Measurements from ENCODE around the gene CUX1. TPM values are rescaled to one million over a fixed set of nuclear protein-coding genes. Genes with fewer than 3 reads are reported as not detected.
"Not testable (repeated sequence)": the region's sequence is repeated elsewhere in the genome, so short reads cannot be mapped to it uniquely, and the experiment has no call there.

Gene CUX1
- total RNA-seq, 1 donor from 2014 or later, result 18.3 TPM

DNA sequence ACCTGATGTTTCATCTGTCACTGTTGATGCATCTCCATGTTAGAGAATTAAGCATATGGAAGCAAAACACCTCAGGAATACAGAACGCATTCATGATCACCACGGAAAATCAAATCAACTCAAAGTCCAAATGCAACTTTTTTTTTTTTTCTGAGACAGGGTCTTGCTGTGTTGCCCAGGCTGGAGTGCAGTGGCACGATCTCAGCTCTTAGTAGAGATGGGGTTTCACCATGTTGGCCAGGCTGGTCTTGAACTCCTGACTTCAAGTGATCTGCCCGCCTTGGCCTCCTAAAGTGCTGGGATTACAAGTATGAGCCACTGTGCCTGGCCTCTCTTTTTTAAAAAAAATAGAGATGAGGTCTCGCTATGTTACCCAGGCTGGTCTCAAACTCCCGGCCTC, 50.3 kb downstream of the CUX1 start:
- not testable (repeated sequence) for H3K9ac ChIP-seq (ENCODE audit: low read depth in 1 of 3, low read length in 3 of 3); H3K9me3 ChIP-seq (ENCODE audit: control insufficient read depth in 3 of 3, low read length in 3 of 3); H3K36me3 ChIP-seq (ENCODE audit: control insufficient read depth in 3 of 3, insufficient read depth in 3 of 3, low read length in 3 of 3); H3K27ac ChIP-seq (ENCODE audit: low read depth, low read length); H3K4me3 ChIP-seq (ENCODE audit: low read length in 3 of 3); H3K27me3 ChIP-seq (ENCODE audit: control insufficient read depth in 3 of 3, insufficient read depth in 3 of 3, low read length in 3 of 3)
- peaks cover 29 to 46% (median 44%) of the 10 kb centered on the region in 3 donors for H3K4me1 ChIP-seq (ENCODE audit: control insufficient read depth in 3 of 3, insufficient read depth in 3 of 3, low read length in 3 of 3)

DNA sequence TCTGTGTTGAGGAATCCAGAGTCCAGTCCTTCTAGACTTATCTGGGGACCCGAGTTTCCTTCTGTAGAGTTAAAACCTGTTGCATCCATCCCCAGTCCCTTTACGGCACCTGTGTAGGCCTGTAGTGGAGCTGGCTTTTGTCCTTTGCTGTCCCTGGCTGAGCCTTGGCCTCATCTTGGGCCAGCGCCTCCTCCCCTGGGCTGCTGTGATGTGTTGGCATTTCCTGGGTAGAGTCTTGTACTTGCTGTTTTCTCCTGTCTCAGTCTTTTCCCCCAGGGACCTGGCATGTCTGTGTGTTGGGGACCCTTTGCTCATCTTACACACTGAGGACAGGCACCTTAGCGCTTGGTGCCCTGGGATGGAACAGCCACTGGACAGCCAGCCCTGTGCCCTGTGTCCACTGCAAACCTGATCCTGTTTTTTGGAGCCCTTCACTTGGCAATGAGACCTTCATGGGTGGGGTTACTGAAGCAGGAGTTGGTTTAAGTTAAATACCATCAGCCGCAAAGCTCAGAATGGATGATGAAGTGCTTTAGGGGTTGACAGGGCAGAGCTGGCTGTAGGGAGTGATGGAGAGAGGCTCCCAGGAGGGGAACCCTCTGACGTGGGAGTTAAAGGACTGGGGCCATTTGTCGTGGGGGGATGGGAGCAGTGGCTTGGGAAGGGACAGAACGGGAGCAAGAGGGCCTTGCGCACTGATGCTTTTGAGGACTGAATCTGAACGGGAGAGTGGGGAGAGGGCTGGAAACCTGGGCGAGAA, 50.9 kb downstream of the CUX1 start:
- H3K36me3 ChIP-seq (ENCODE audit: control insufficient read depth in 3 of 3, insufficient read depth in 3 of 3, low read length in 3 of 3), result no peaks in the 10 kb centered on the region
- peaks cover 27 to 46% (median 44%) of the 10 kb centered on the region in 3 donors for H3K4me1 ChIP-seq (ENCODE audit: control insufficient read depth in 3 of 3, insufficient read depth in 3 of 3, low read length in 3 of 3)
- peak overlapping the region in 1 of 3 donors; percentile 1 for H3K9ac ChIP-seq (ENCODE audit: low read depth in 1 of 3, low read length in 3 of 3)
- no peak overlapping the region for H3K4me3 ChIP-seq (ENCODE audit: low read length in 3 of 3)
- H3K27me3 ChIP-seq (ENCODE audit: control insufficient read depth in 3 of 3, insufficient read depth in 3 of 3, low read length in 3 of 3), result no peaks in the 10 kb centered on the region
- H3K9me3 ChIP-seq (ENCODE audit: control insufficient read depth in 3 of 3, low read length in 3 of 3), result no peaks in the 10 kb centered on the region
- H3K27ac ChIP-seq (ENCODE audit: low read depth, low read length), result no peak overlapping the region

DNA sequence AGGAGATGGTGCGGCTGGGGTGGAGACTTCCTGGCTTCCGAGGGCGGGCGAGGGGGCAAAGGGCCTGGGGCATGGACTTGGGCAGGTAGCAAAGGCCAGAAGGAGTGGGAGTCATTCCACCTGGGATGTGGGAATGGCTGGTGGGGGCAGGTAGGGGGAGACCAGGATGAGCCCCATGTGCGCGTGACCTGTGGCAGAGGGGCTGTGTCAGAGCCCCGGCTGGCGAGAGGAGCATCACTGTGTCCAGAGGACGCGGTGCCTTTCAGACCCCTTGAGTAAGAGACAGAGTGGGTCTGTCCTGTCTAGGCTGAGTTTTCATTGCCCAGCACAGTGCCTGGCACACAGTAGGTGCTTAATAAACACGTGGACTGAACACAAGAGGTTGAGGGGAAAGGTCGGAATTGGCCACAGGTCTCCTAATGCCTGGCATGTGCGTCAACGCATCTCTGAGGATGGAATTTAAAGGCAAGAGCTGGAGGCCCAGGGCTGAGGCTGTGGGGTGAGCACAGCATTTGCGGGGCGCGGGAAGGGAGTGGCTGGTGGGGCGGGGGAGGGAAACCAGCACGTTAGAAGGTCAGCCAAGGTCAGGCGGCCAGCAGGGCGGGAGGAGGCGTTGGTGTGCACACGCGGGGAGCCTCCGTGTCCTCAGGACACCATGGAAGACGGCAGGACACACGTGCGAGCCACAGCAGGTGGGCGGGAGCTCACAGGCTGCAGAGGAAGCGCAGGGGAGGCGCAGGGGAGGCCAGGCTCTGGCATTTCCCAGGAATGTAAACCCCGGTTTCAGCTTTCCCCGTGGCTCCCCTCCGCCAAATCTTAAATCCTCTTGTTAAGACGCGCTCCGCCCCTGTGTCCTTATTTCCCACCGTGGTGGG, 51.8 kb downstream of the CUX1 start:
- Histone ChIP-seq H3K27ac (ENCODE audit: low read depth, low read length) (no peak overlapping the region), H3K27me3 (ENCODE audit: control insufficient read depth in 3 of 3, insufficient read depth in 3 of 3, low read length in 3 of 3) (no peaks in the 10 kb centered on the region), H3K4me3 (ENCODE audit: low read length in 3 of 3) (peak overlapping the region in 1 of 3 donors; percentile 49), H3K9ac (ENCODE audit: low read depth in 1 of 3, low read length in 3 of 3) (peak overlapping the region in 1 of 3 donors; percentile 60), H3K36me3 (ENCODE audit: control insufficient read depth in 3 of 3, insufficient read depth in 3 of 3, low read length in 3 of 3) (no peaks in the 10 kb centered on the region), H3K4me1 (ENCODE audit: control insufficient read depth in 3 of 3, insufficient read depth in 3 of 3, low read length in 3 of 3) (peaks cover 31 to 48% (median 44%) of the 10 kb centered on the region in 3 donors), H3K9me3 (ENCODE audit: control insufficient read depth in 3 of 3, low read length in 3 of 3) (no peaks in the 10 kb centered on the region)

DNA sequence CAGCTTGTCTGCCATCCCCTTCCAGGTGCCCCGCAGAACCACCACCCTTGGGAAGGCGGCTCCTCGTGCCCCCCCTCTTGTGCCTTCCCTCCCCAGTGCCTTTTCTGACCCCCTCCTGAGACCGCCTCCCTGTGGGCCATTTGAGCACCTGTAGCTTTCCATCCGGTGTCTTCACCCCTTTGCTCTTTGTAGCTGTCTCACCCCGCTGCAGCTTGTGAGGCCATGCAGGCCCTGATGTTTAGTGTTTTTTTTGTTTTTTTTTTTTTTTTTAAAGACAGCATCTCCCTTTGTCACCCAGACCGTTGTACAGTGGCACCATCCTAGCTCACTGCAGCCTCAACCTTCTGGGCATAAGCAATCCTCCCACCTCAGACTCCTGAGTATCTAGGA, 52.5 kb downstream of the CUX1 start:
- H3K9me3 ChIP-seq (ENCODE audit: control insufficient read depth in 3 of 3, low read length in 3 of 3), result no peaks in the 10 kb centered on the region
- H3K36me3 ChIP-seq (ENCODE audit: control insufficient read depth in 3 of 3, insufficient read depth in 3 of 3, low read length in 3 of 3), result no peaks in the 10 kb centered on the region
- no peak overlapping the region for H3K27ac ChIP-seq (ENCODE audit: low read depth, low read length)
- peak overlapping the region in 1 of 3 donors; percentile 60 for H3K9ac ChIP-seq (ENCODE audit: low read depth in 1 of 3, low read length in 3 of 3)
- H3K4me3 ChIP-seq (ENCODE audit: low read length in 3 of 3), result peak overlapping the region in 1 of 3 donors; percentile 49
- peaks cover 37 to 53% (median 50%) of the 10 kb centered on the region in 3 donors for H3K4me1 ChIP-seq (ENCODE audit: control insufficient read depth in 3 of 3, insufficient read depth in 3 of 3, low read length in 3 of 3)
- no peaks in the 10 kb centered on the region for H3K27me3 ChIP-seq (ENCODE audit: control insufficient read depth in 3 of 3, insufficient read depth in 3 of 3, low read length in 3 of 3)

DNA sequence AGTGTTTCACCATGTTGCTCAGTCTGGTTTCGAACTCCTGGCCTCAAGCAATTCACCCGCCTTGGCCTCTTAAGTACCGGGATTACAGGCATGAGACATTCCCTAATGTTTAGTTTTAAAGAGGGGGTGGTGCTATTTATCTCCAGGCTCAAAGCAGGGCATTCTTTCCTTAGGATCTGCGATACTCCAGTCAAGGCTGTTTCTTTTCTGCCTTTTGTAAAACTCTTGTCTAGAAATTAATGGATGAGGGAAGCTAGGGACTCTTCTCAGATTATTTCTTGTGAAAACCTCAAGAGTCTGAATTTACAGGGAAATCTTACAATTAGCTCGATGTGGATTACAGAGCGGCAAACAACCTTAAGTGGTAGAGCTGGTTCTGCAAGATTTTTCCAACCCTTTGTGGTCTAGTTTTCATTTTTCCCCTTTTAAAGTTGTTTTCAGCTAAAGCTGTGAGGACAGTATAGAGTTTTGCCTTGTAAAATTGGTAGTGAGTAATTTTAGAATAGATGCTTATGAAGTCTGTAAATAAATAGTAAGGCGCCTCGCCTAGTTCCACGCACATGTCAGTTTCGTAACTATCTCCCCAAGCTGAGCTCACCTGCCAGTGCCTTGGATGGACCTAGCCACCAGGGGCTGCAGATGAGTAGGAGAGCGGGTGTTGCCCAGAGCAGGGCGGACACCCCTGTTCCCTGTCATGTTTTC, 53.1 kb downstream of the CUX1 start:
- peaks cover 38 to 53% (median 50%) of the 10 kb centered on the region in 3 donors for H3K4me1 ChIP-seq (ENCODE audit: control insufficient read depth in 3 of 3, insufficient read depth in 3 of 3, low read length in 3 of 3)
- H3K4me3 ChIP-seq (ENCODE audit: low read length in 3 of 3), result no peak overlapping the region
- no peaks in the 10 kb centered on the region for H3K36me3 ChIP-seq (ENCODE audit: control insufficient read depth in 3 of 3, insufficient read depth in 3 of 3, low read length in 3 of 3)
- no peaks in the 10 kb centered on the region for H3K27me3 ChIP-seq (ENCODE audit: control insufficient read depth in 3 of 3, insufficient read depth in 3 of 3, low read length in 3 of 3)
- H3K9me3 ChIP-seq (ENCODE audit: control insufficient read depth in 3 of 3, low read length in 3 of 3), result no peaks in the 10 kb centered on the region
- no peak overlapping the region for H3K9ac ChIP-seq (ENCODE audit: low read depth in 1 of 3, low read length in 3 of 3)
- no peak overlapping the region for H3K27ac ChIP-seq (ENCODE audit: low read depth, low read length)

DNA sequence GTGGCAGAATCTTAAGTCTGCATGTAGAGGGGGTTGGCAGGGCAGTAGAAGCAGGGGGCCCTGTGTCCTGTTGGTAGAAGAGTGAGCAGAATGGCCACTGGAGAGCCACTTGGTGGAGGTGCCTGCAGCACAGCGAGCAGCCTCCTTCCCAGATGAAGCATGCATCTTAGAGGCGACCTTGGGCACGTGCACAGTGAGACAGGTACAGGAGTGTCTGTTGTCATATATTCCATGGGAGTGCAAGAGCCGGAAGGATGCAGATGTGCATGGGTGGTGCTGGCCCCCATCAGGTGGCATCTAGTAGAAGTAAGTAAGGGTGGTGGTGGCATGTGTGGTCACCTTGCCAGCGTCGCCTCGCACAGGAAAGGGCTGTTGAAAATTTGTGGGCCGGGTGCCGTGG, 53.9 kb downstream of the CUX1 start:
- Histone ChIP-seq H3K4me1 (ENCODE audit: control insufficient read depth in 3 of 3, insufficient read depth in 3 of 3, low read length in 3 of 3) (peaks cover 34 to 52% (median 50%) of the 10 kb centered on the region in 3 donors), H3K36me3 (ENCODE audit: control insufficient read depth in 3 of 3, insufficient read depth in 3 of 3, low read length in 3 of 3) (no peaks in the 10 kb centered on the region), H3K27me3 (ENCODE audit: control insufficient read depth in 3 of 3, insufficient read depth in 3 of 3, low read length in 3 of 3) (no peaks in the 10 kb centered on the region), H3K4me3 (ENCODE audit: low read length in 3 of 3) (no peak overlapping the region), H3K27ac (ENCODE audit: low read depth, low read length) (no peak overlapping the region), H3K9ac (ENCODE audit: low read depth in 1 of 3, low read length in 3 of 3) (no peak overlapping the region), H3K9me3 (ENCODE audit: control insufficient read depth in 3 of 3, low read length in 3 of 3) (no peaks in the 10 kb centered on the region)

DNA sequence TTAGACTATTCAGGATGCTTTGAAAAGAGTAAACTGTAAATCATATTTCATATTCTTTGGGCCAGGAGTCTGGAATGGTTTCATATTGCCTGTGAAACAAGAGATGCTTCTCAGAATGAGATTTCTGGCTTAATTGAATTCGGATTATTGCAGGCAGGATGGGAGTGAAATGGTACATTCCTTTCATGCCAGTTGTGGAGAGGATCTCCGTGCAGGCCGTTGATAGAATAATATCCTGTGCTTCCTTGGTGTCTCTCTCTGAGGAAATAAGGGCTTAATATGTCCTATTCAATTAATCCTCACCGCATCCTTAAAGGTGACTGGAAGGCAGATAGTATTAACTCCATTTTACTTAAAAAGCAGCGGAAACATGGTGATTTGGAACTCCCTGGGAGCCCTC, 56.6 kb downstream of the CUX1 start:
- no peak overlapping the region for H3K27ac ChIP-seq (ENCODE audit: low read depth, low read length)
- H3K4me3 ChIP-seq (ENCODE audit: low read length in 3 of 3), result no peak overlapping the region
- no peaks in the 10 kb centered on the region for H3K36me3 ChIP-seq (ENCODE audit: control insufficient read depth in 3 of 3, insufficient read depth in 3 of 3, low read length in 3 of 3)
- H3K9me3 ChIP-seq (ENCODE audit: control insufficient read depth in 3 of 3, low read length in 3 of 3), result no peaks in the 10 kb centered on the region
- H3K9ac ChIP-seq (ENCODE audit: low read depth in 1 of 3, low read length in 3 of 3), result peak overlapping the region in 2 of 3 donors; percentile 28 to 41
- H3K4me1 ChIP-seq (ENCODE audit: control insufficient read depth in 3 of 3, insufficient read depth in 3 of 3, low read length in 3 of 3), result peaks cover 26 to 37% (median 36%) of the 10 kb centered on the region in 3 donors
- H3K27me3 ChIP-seq (ENCODE audit: control insufficient read depth in 3 of 3, insufficient read depth in 3 of 3, low read length in 3 of 3), result no peaks in the 10 kb centered on the region

DNA sequence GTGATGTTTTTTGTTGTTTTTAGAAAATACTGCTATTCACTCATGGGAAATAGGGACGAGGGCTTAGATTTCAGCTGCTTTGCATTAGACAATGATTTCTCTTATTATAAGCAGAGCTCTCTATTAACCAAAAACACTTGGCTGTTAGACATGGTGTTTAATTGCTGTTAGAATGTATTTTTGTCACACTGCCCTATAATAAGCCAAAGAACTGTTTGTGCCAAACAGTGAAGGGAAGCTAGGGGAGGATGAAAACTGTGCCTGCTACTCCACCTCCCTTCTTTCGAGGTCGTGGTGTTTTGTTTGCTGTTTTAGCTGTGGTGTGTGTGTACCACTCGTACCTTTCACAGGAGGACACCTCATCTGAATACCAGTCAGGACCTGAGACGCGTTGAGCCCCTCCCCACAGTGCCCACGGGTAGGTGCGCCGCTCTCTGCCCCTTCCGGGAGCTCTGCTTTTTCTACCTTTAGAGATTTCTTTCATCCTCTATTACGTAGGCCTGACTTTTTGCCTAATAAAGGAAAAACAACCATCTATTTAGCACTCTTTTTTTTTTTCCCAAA, 57.9 kb downstream of the CUX1 start:
- H3K4me3 ChIP-seq (ENCODE audit: low read length in 3 of 3), result no peak overlapping the region

DNA sequence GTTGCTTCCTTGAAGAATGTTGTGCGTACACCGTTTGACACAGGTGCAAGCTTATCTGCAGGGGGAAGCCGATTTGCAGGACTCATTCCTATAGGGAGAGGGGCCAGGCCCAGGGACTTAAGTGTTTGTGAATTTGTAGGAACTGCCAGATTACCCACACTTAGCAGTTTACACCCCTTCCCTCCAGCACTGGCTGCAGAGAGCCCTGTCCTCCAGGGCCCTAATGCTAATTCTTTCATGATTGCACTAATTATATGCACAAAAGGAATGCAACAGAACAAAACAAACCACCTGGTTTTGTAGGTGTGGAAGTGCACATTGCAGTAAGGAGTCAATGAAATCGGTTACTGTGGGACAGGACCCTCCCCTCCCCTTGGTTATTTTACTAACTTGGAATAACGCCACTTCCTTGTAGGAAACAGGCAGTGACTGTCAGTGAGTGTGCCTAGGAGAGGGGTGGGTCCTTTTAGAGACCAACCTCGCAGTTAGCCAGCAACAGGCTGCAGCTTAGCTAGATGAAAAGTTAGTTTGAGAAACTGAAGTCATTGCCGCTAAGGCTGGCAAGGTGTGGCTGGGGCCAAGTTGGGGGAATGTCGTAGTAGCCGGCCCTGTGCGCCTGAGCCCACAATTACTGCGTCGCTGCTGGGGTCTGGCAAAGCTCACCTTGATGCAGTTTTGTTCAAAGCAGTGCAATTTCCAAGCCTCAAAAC, 60.6 kb downstream of the CUX1 start:
- Histone ChIP-seq H3K9me3 (ENCODE audit: control insufficient read depth in 3 of 3, low read length in 3 of 3) (no peaks in the 10 kb centered on the region), H3K36me3 (ENCODE audit: control insufficient read depth in 3 of 3, insufficient read depth in 3 of 3, low read length in 3 of 3) (no peaks in the 10 kb centered on the region), H3K4me1 (ENCODE audit: control insufficient read depth in 3 of 3, insufficient read depth in 3 of 3, low read length in 3 of 3) (peaks cover 42 to 57% (median 44%) of the 10 kb centered on the region in 3 donors), H3K27me3 (ENCODE audit: control insufficient read depth in 3 of 3, insufficient read depth in 3 of 3, low read length in 3 of 3) (no peaks in the 10 kb centered on the region), H3K4me3 (ENCODE audit: low read length in 3 of 3) (no peak overlapping the region), H3K27ac (ENCODE audit: low read depth, low read length) (no peak overlapping the region), H3K9ac (ENCODE audit: low read depth in 1 of 3, low read length in 3 of 3) (no peak overlapping the region)

More for the DNA sequence above, 57.9 kb downstream of the CUX1 start:
- Histone ChIP-seq H3K9ac (ENCODE audit: low read depth in 1 of 3, low read length in 3 of 3) (peak overlapping the region in 2 of 3 donors; percentile 7 to 9), H3K9me3 (ENCODE audit: control insufficient read depth in 3 of 3, low read length in 3 of 3) (no peaks in the 10 kb centered on the region), H3K27me3 (ENCODE audit: control insufficient read depth in 3 of 3, insufficient read depth in 3 of 3, low read length in 3 of 3) (no peaks in the 10 kb centered on the region), H3K27ac (ENCODE audit: low read depth, low read length) (no peak overlapping the region), H3K36me3 (ENCODE audit: control insufficient read depth in 3 of 3, insufficient read depth in 3 of 3, low read length in 3 of 3) (no peaks in the 10 kb centered on the region), H3K4me1 (ENCODE audit: control insufficient read depth in 3 of 3, insufficient read depth in 3 of 3, low read length in 3 of 3) (peaks cover 19 to 33% (median 23%) of the 10 kb centered on the region in 3 donors)

Measured in skeletal muscle tissue (tissue), 4 donors.